ENCODE results near the gene DFFA.

- no peak for TF ChIP-seq CTCF (conservative IDR thresholded peaks at IDR 0.05 in 1 of 2, IDR thresholded peaks at IDR 0.05 in 1 of 2; ENCODE audit: low read depth in 1 of 2, low read length in 2 of 2)
- no peak for TF ChIP-seq EZH2 (IDR thresholded peaks at IDR 0.05; ENCODE audit: low read length, missing control alignments)
Measured at GRCh38 chr1:10424651-10425050, 47.7 kb downstream of the DFFA start.
